Measurements from ENCODE around the gene RHBDL2. TPM values are rescaled to one million over a fixed set of nuclear protein-coding genes. Genes with fewer than 3 reads are reported as not detected.
A peak's percentile ranks its signal among the peaks of the same experiment; 100 is the strongest.
"Not testable (repeated sequence)": the region's sequence is repeated elsewhere in the genome, so short reads cannot be mapped to it uniquely, and the experiment has no call there.

The RHBDL2 gene
- total RNA-seq, 1 donor from 2014 or later: 1.1 TPM

- Histone ChIP-seq H3K27me3 (no peaks in the 10 kb centered on the region), H3K4me3 (peak within 1 kb of the TSS; percentile 92), H3K36me3 (peaks cover 24% of the 10 kb centered on the region), H3K4me1 (peaks cover 44% of the 10 kb centered on the region), H3K9me3 (no peaks in the 10 kb centered on the region), H3K27ac (peak within 1 kb of the TSS; percentile 82)
- DNase-seq: peak; percentile 100
- intact Hi-C loops (cut with DNase I): no loop called here
- TF ChIP-seq CTCF (IDR thresholded peaks at IDR 0.05): no peak
- ATAC-seq: peak; percentile 99
Observed at GRCh38 chr1:38859561-38860453, 81.8 kb downstream of the RHBDL2 start, which contains the start of gene RRAGC. TSS of gene RRAGC (minus strand) at chr1:38859772. CDS start at chr1:38859646, 126 bp downstream.

DNA sequence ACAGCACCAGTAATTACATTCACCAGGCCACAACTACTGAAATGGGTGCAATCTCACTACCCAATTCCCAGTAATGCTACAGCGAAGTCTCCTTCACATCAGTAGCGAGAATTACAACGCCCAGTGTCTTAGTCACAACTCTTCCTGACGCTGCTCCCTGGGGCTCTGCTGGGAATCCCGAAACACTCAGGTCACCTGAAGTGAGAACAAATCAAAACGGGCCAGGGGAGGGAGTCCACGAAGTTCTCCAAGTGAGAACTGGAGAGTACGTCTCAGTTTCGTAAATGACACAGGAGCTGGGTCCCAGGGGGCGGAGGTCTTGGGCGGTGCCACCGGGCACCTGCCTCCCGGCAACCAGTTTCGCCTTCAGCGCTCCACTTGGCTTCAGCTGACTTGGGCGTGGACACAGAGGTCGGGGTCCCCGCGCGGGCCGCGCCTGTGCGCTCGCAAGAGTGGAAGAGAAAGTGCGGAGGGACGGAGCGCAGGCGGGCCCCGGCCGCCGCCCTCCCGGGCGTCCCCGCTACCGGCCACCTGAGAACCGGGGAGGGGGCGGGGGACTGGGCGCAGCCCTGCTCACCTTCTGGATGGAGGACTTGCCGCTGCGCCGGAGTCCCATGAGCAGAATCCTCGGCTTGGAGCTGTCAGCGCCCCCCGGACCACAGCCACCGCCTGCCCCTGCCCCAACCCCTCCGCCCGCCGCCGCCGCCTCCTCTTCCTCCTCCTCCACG, 82.6 kb downstream of the RHBDL2 start:
- peak; percentile 59 for ATAC-seq
- TF ChIP-seq CTCF (IDR thresholded peaks at IDR 0.05): no peak
- no peaks in the 10 kb centered on the region for H3K27me3 ChIP-seq
- peak; percentile 87 for DNase-seq
- peak overlapping the region; percentile 92 for H3K4me3 ChIP-seq
- H3K36me3 ChIP-seq: peaks cover 29% of the 10 kb centered on the region
- peaks cover 44% of the 10 kb centered on the region for H3K4me1 ChIP-seq
- no peaks in the 10 kb centered on the region for H3K9me3 ChIP-seq
- H3K27ac ChIP-seq: peak overlapping the region; percentile 82
- intact Hi-C loops (cut with DNase I): no loop called here

- peaks cover 87% of the 10 kb centered on the region for H3K36me3 ChIP-seq
- H3K27ac ChIP-seq: no peak overlapping the region
- intact Hi-C loops (cut with DNase I): no loop called here
- no peak for DNase-seq
- no peak overlapping the region for H3K4me3 ChIP-seq
- no peak for TF ChIP-seq CTCF (IDR thresholded peaks at IDR 0.05)
- peaks cover 17% of the 10 kb centered on the region for H3K4me1 ChIP-seq
- H3K9me3 ChIP-seq: no peaks in the 10 kb centered on the region
- no peak for ATAC-seq
- H3K27me3 ChIP-seq: no peaks in the 10 kb centered on the region
Observed at GRCh38 chr1:38852780-38853179, 88.8 kb downstream of the RHBDL2 start.

DNA sequence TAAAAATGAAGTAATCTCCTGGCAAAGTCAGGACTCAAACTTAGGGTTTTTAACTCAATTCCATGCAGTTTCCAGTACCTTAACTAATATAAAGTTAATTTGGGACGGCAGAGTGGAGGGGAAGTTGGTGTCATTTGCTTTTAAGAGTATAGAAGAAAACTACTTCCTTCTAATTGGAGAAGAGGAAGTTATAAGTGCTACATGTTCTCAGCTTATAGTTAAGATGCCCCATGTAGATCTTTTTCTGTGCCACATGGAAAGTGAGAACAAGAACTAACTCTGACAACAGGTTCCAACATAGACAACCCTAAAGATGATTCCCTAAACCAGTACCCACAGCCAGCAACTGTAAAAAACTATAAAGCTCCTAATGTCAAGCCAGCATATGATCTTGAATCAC, 93.6 kb downstream of the RHBDL2 start:
- ATAC-seq (peak; percentile 71), DNase-seq (no peak)
- Histone ChIP-seq H3K27me3 (no peaks in the 10 kb centered on the region), H3K4me3 (no peak overlapping the region), H3K36me3 (peaks cover 97% of the 10 kb centered on the region), H3K27ac (no peak overlapping the region), H3K4me1 (no peaks in the 10 kb centered on the region), H3K9me3 (no peaks in the 10 kb centered on the region)
- intact Hi-C loops (cut with DNase I): no loop called here
- TF ChIP-seq CTCF (IDR thresholded peaks at IDR 0.05): no peak

DNA sequence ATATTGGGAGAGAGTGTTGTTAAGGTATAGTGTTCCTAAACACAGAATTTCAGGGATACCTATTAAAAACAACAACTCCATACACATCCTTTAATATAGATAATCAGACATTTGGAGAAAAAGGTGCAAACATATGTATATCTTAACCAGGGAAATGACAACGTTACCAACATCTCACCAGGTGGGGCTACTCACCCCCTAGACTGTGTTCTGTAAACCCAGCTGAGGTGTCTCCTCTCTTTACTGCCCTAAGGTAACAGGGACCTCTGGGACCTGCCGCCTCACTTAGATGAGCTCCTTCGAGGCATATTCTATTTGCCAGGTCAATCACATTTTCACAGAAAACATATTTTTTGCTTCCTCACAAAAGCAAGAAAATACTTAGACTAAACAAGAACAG, 95.4 kb downstream of the RHBDL2 start:
- H3K9me3 ChIP-seq: no peaks in the 10 kb centered on the region
- no peak overlapping the region for H3K27ac ChIP-seq
- peaks cover 97% of the 10 kb centered on the region for H3K36me3 ChIP-seq
- no peak for ATAC-seq
- H3K4me3 ChIP-seq: no peak overlapping the region
- DNase-seq: no peak
- no peaks in the 10 kb centered on the region for H3K4me1 ChIP-seq
- intact Hi-C loops (cut with DNase I): no loop called here
- TF ChIP-seq CTCF (IDR thresholded peaks at IDR 0.05): no peak
- no peaks in the 10 kb centered on the region for H3K27me3 ChIP-seq

DNA sequence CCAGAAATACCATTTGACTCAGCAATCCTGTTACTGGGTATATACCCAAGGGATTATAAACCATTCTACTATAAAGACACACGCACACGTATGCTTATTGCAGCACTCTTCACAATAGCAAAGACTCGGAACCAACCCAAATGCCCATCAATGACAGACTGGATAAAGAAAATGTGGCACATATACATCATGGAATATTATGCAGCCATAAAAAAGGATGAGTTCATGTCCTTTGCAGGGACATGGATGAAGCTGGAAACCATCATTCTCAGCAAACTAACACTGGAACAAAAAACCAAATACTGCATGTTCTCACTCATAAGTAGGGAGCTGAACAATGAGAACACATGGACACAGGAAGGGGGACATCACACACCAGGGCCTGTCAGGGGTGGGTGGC, 96.5 kb downstream of the RHBDL2 start:
- H3K36me3 ChIP-seq: peaks cover 90% of the 10 kb centered on the region
- H3K4me3 ChIP-seq; ATAC-seq; H3K4me1 ChIP-seq; H3K27me3 ChIP-seq; DNase-seq; intact Hi-C loops (cut with DNase I); H3K9me3 ChIP-seq; H3K27ac ChIP-seq: not testable (repeated sequence)

Data from upper lobe of right lung (tissue), 1 donor.